HG02798 (cell line): ENCODE measurements around the gene COX7A2.

Source experiments
- ATAC-seq: cut with Tn5 transposase; IDR thresholded peaks from one replicate; pipeline ENCODE4 v1.9.1; 2021; ENCODE audit warnings: mild to moderate bottlenecking; ENCODE audit not compliant: unreplicated experiment, poor library complexity

Gene COX7A2

GRCh38 chr6:75222261-75222660, 21.3 kb downstream of the COX7A2 start:
- ATAC-seq, result no peak

- ATAC-seq, result no peak
These were observed 22.5 kb downstream of the COX7A2 start for GRCh38 chr6:75221116-75221515.

- ATAC-seq, result no peak
These were observed 23.2 kb downstream of the COX7A2 start for GRCh38 chr6:75220357-75220756.

- ATAC-seq, result no peak
These were observed 24.3 kb downstream of the COX7A2 start for GRCh38 chr6:75219263-75219662.

- peak; percentile 34 for ATAC-seq
These were observed 26.4 kb downstream of the COX7A2 start for GRCh38 chr6:75217193-75217592.

- no peak for ATAC-seq
These were observed 28.3 kb downstream of the COX7A2 start for GRCh38 chr6:75215291-75215690.

GRCh38 chr6:75213732-75214131, 29.9 kb downstream of the COX7A2 start:
- ATAC-seq, result peak; percentile 51

GRCh38 chr6:75213112-75213511, 30.5 kb downstream of the COX7A2 start:
- no peak for ATAC-seq

- no peak for ATAC-seq
These were observed 31.5 kb downstream of the COX7A2 start for GRCh38 chr6:75211920-75212590.

- ATAC-seq, result no peak
These were observed 32.5 kb downstream of the COX7A2 start for GRCh38 chr6:75210885-75211739.

GRCh38 chr6:75209184-75209723, 34.3 kb downstream of the COX7A2 start:
- ATAC-seq, result no peak

GRCh38 chr6:75208298-75209183, 35.1 kb downstream of the COX7A2 start:
- ATAC-seq, result peak; percentile 79

GRCh38 chr6:75206576-75207342, 36.8 kb downstream of the COX7A2 start:
- no peak for ATAC-seq

GRCh38 chr6:75205776-75206575, 37.6 kb downstream of the COX7A2 start, which contains the start of gene COL12A1:
Gene COL12A1 (minus strand): TSS chr6:75206053. CDS start chr6:75202792, 3,261 bp downstream.
- ATAC-seq, result no peak

- no peak for ATAC-seq
These were observed 38.4 kb downstream of the COX7A2 start for GRCh38 chr6:75204959-75205775.

- ATAC-seq, result no peak
These were observed 39.2 kb downstream of the COX7A2 start for GRCh38 chr6:75204217-75204958.

GRCh38 chr6:75203721-75204120, 39.9 kb downstream of the COX7A2 start:
- ATAC-seq, result no peak
